CD4-positive, alpha-beta T cell treated with Interleukin-17A for 1 hour (primary cell): ENCODE measurements around the gene GBA2.
A peak's percentile ranks its signal among the peaks of the same experiment; 100 is the strongest.

ENCODE experiments used
- DNase-seq: peaks from one replicate; pipeline ENCODE4 v3.0.0-alpha.2; 2020

GBA2 gene

DNA sequence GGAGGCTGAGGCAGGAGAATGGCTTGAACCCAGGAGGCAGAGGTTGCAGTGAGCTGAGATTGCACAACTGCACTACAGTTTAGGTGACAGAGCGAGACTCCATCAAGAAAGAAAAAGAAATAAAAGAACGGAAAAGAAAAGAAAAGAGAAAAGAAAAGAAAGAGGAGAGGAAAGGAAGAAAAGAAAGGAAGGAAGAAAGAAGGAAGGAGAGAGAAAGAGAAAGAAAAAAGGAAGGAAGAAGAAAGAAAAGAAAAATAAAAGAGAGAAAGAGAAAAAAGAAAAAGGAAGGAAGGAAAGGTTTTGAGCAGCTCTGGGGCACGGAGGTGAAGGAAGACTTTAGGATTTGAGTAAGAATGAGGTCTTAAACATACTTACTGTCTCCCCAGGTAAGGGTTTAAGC is 35.5 kb downstream of the GBA2 start:
- DNase-seq, result no peak

DNA sequence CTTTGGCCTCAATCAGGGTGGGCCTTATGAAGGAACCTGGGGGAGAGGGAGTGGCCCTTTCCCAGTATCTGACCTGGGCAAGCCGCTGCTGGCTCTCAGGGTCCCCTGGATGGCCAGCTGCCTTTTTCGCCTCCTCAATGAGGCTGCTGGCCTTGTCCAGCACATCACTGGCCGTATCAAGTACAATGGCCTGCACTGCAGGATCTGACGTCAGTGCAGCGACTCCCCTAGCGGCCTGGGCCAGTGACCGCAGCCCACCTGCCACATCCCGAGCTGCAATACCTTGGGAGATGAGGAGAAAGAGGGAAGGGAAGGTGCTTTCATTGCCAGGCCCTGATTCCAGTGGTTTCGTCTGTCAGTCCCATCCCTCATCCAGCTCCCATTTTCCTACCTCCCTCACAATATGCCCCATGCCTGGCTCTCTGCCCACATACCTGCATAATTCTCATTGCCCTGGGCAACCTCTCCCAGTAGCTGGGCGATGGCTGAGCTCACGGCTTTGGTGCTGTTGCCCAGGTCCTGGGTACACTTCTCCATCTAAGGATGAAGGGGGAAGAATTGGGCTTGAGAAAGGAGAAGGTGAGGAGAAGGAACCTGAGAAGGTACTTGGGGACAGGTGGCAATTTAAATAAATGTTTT is 36.1 kb downstream of the GBA2 start:
- DNase-seq, result no peak

DNA sequence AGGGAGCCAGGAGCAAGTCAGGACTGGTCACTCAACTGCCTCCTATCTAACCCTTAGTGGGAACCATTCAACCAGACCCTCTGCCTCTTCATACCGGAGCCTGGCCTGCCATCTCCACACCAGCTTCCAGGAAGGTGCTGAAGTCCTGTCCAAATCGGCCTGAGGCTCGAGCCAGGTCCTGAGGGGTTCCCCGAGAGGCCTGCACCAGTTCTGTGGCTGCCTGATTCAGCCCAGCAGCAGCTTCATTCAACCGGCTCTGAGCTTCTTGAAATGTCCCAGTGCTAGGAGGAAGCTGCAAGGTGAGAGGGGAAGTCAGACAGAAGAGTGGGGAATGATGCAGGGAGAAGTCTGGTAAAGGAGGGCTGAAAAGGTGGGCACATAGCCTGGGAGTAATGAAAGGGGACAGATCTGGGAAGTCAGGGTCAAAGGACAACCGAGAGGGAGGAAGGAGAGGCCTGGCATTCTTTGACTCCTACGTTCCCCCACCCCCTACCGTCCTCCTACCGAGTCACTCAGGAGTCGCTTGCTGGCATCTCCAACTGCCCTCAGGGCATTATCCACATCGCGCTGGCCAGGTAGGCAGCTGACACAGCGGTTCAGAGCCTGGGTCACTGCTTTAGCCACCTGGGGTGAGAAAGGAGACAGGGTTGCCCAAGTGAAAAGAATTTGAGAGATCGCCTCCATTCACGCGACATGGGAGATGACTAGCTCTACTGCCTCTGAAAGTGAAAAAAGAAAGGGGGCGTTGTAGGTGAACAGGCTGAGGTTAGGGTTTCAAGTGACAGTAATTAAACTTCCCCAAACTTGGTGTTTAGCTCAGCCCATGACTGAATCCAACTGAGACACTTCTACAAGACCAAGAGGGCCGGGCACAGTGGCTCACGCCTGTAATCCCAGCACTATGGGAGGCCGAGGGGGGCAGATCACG is 37.3 kb downstream of the GBA2 start:
- no peak for DNase-seq

DNA sequence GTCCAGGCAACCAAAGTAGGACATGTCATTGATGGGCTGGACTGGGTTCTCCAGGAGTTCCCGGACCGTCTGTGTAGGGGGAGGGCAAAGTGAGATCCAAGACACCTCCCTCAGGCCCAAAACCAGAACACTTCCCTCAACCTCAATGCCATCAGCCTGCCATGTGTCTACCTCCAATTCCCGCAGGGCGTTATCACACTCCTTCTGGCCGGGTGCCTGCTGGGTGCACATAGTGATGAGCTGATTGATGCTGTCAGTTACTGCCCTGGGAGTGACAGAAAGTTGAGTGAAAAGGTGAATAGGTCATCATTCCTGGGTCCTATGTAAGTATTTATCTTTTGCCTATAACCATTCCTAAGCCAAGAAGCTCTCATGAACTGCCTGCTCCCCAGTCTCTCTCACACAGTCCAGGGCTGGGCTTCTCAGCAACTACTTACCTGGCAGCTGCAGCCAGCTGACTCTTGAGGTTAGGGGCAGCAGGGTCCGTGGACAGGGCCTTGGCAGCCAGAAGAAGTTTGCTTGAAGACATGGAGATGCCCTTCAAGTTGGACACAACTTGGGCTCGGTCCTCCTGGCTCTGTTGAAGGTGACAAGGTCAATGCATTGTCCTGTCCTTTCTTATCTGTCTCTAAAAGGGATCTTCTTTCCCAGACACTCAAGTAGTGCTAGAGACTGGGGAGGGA is 38.1 kb downstream of the GBA2 start:
- no peak for DNase-seq

DNA sequence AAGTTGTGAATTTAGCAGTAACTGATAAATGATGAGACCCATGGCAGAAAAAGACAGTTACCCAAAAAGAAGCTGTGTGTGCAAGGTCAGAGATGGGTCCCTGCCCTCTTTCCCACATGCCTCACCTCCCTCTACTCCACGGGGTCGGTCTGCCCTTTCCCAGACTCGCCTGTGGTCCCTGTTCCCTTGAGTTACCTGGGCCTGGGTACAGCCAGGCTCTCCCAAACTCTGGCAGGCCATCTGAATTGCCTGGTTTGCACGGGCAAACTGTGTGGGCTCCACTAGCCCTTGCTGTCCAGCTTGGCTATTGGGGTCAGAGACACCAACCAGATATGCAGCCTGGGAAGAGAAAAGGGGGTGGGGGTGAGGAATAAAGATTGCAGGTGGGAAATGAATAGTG is 40.9 kb downstream of the GBA2 start:
- DNase-seq, result no peak

DNA sequence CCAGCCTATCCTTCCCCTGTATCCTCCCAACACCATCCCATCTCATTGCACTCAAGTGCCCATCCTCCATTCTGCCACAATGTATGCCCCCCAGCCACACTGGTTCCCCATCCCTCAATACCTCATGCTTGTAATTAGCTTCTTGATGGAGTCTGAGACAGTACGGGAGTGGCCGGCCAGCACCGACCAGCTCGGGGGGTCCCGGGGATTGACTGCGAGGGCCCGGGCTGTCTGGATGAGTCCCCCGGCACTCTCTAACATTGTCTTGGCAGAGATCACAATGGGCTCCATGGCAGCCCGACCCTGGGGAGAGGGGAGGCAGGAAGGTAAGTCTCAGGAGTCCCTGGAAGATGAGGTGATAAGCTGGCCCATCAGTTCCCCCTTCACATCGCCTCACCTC is 42.1 kb downstream of the GBA2 start:
- DNase-seq, result no peak

DNA sequence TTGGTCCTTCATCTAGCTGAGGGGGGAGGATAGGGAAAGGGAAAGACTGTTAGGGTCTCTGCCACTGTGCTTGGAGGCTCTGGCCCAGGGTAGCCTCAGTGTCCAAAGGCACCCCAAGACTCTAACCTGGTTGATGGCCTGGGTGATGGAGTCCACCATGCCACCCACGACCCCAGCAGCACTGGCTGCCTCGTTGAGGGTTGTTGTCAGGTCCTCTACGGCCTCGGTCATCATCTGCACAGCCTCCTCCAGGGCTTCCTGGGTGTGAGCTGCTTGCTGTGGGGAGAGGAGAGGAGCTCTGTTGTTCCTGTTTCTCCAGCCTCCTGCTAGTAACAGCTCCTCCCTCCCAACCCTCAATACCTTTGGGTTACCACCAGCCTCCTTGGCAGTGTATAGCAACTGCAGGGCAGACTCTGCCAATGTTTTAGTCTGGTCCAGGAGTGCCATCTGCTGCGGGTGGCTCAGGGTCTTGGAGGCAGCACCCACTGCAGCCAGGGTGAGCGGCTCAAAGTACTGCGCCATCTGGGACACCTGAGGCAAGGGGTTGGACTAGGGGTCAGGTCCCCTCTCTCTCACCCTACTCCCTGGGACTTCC is 43.1 kb downstream of the GBA2 start:
- no peak for DNase-seq

DNA sequence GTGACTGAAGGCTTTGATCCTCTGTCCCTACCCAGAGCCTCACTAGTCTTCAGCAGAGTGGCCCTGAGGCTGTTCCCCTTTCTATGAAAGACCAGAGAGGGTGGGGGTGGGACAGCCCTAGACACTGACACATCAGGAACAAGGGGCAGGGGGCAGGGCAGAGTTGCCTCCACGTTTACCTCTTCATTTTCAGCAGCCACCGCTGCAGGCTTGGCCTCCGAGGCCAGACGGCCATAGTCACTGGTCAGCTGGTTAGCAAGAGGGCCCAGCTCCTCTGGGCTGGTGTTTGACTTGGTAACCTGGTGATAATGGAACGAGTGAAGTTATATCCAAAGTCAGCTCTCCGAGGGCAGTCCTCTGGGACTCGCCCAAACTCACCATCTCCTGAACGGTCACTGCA is 43.7 kb downstream of the GBA2 start:
- DNase-seq, result no peak

DNA sequence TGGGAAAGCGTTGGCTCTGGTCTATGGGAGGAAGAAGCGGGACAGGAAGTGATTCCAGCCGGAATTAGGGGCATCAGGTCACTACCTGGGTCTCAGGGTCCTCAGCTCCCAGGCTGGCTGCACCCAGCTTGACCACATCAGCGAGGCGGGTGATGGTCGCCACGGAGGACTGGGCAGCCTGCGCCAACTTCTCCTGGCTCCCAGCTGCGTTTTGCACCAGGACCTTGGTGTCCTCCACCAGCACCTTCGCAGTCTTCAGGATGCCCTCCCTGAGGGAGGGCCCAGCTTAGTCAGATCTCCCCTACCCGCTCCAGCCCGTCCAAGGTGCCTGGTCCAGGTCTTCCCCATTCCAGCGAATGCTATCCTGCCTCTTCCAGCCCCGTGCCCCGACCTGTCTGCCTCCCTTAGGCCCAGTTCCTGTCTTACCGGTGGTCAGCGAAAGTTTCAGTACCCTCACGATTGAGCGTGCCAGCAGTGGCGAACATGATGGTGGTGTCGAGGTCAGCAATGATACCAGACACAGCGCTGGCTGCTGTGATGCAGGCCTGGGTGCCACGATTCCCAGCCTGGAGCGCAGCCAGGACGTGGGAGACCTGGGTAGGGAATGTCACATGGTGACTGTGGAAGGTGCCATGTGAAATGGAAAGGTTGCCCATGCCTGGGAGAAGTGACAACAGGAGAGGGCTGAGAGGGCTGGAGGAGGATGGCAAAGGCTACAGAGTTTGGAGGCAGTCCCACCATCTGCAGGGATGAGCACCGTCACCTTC is 44.9 kb downstream of the GBA2 start:
- no peak for DNase-seq

DNA sequence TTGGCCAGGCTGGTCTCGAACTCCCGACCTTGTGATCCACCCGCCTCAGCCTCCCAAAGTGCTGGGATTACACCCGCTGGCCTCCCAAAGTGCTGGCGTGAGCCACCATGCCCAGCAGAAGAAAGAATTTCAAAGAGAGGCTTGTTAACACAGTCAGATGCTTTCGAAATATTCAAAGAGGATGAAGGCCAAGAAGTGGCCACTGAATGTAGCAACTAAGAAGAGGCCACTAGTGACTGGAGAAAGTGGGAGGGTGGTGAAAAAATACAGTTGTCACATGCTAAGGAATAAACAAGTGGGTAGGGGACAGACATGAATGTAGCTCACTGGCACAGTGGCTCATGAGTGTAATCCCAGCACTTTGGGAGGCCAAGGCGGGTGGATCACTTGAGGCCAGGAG is 46.3 kb downstream of the GBA2 start:
- DNase-seq, result no peak

DNA sequence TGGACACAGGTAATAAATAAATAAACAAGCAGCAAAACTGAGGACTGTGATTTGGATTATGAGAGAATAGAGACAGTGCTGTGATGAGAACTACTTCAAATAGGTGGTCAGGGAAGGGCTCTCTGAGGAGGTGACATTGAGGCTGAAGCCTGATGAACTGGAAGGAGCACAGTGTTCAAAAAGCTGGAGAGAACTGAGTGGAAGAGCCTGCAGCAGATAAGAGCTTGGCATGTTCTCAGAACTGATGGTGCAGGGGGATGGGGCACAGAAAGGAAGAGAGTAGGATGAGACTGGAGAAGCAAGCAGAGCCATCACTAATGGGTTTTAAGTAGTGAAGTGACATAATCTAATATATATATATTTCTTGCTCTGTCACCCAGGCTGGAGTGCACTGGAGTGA is 48.1 kb downstream of the GBA2 start:
- no peak for DNase-seq

DNA sequence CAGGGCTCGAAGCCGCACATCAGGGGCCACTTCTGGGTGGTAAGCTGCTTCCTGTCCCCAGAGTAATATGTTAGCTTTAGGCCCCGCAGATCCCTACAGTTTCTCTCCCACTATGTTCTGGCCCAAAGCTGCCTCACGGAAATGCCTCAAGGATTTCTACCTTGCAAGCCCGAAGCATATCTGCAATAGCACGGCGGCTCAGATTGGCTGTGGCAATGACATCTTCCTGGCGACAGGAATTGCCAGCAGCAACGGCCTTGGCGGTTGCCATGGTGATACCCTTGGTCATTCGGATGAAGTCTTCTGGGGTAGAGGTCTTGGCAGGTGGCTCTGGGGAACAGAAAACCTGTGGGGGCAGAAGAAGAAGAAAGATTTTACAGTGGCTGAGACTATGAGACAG is 49.0 kb downstream of the GBA2 start:
- DNase-seq, result no peak

DNA sequence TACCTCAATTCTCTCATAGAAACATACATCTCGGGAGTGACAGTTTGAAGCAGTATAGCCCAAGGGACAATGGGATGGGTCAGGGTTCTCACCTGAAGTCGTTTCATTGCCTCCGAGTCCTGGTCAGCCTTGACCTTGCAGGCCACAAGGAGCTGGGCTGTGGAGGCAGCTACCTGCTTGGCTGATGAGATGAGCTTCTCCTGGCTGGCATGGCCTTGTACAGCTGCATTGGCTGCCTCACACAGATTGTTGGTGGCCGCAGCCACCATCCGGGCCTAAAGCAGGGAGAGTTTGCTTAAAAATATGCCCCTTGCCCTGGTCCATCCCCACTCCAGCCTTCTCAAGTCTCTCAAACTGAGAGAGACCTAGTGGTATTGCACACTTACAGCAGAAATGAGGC is 50.8 kb downstream of the GBA2 start:
- no peak for DNase-seq

DNA sequence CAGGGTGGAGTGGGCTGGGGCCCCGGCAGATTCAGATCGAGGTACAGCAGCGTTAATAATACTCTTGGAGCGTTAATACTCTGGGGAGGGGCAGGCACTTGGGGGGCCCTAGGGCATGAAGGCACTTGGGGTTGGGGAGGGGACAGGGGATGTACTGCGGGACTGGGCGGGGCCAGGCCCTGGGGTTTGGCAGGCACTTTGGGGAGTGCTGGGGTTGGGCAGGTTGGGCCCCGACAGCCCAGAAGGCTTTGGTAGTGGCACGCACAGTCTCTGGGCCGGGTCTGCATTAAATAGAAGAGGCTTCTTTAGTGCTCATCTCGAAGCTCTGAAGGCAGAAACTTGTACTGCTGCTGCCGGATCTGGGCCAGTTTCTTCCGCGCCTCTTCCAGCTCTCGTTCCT is 51.5 kb downstream of the GBA2 start:
- no peak for DNase-seq

DNA sequence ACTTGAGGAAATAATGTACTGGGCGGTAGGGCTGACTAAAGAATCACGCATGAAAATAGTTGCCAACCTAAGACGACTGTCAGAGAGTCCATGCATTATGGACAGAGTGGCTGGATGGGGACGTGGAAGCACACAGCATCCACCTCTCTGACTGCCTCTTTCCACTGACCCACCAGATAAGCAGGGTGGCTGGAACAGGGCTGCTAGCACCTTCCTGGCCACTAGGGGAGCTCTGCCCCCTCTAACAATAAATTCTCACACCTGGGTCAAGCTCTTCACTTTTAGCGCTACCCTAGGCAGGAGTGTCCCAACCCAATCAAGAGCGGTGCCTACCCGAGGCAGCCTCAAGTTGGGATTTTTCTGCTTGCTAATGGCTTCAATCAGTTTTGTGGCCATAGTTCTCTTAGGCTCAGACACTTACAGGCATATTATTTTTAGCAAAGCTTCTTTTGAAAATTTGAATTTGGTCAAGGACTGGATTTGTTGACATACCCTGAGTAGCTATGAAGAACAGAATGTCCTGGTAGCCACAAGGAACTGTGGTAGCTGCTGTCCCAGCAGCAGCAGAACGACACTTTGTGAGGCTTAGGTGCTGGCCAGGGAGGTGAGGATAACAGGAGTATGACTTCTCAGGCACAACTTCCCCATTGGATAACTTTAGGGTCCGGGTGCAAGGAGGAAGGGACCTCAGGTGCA is 52.4 kb downstream of the GBA2 start:
- DNase-seq, result peak; percentile 71

DNA sequence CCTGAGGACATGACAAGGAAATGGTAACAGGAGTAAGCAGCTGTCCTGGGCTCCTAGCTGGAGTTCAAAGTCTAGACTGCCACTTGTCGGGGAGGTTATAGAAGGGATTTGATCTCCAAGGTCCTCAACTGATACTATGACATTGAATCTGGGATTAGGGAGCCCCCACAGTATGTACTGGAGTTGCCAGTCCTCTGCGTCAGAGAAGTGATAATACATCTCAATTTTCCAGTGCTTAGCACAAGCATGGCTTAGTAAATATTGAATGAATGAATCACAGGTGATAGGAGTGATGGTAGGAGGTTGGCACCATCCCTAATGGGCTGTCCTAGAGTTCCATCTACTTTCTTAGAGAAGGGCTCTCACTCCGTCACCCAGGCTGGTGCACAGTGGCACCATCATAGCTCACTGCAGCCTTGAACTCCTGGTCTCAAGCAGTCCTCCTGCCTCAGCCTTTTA is 53.1 kb downstream of the GBA2 start:
- no peak for DNase-seq

DNA sequence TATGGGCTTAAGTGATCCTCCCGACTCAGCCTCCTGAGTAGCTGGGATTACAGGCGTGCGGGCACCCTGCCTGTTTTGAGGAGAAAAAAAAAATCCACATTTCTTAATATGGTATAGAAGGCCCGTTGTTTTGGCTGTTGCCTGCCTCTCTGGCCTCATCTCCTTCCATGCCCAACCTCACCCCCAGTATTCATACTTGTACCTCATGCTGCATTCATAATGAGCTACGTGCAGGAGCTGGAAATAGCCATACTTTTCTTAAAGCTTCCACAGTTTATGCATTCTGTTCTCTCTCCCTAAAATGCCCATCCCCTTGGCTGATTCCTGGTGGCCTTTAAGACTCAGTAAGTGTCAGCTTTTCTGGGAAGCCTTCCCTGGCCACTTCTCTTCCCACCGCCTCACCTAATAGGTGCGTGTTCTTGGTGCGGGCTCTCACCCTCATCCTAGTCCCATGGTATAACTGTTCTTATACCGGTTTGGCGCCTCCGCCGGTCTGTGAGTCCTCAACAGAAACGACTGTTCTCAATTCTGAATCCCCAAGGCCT is 57.2 kb downstream of the GBA2 start:
- no peak for DNase-seq

DNA sequence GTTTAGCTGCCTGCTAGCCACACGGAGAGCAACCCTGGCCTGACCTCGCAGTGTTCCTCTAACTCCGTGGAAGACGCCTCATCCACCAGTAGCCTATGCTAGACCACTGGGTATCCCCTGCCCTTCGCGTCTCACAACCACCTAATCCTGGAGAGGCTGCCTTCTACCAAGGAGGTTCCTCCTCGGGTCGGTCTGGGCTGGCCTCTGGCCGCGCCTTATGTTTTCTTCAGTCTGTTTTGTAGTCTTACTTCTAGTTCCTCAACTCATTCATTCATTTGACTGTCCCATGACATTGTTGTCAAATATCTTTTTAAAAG is 57.7 kb downstream of the GBA2 start:
- DNase-seq, result no peak

DNA sequence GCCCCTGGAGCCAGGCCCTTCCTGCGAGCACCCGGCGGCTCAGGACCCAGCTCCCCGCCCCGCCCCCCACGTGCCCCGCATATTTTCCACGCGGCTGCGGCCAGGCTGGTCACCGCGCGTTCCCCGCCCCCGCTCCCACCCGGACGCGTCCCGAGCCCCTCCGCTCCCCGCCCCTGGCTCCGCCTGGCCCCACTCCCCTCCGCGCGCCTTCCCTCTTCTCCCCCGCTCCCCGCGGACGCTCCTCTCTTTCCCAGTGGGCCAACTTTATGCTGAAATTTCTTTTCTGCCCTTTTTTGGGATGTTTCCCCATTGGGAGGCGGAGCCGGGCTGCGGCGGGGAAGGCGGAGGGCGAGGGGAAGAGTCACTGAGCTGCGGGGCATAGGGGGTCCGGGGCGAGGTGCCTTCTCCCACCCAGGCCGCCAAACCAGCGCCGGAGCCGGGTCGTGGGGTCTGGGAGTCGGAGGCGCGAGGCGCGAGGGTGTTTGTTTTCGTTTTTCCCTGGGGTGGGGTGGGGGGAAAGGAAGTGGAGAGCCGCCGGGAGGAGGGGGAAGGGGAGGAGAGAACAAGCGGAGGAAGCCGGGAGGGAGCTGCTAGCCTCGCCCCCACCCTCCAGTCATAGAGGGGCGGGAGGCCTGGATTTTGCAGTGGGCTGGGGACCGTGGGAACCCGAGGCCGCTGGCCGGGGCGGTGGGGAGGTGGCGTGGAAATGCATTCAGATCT is 58.3 kb downstream of the GBA2 start:
- peak; percentile 35 for DNase-seq

DNA sequence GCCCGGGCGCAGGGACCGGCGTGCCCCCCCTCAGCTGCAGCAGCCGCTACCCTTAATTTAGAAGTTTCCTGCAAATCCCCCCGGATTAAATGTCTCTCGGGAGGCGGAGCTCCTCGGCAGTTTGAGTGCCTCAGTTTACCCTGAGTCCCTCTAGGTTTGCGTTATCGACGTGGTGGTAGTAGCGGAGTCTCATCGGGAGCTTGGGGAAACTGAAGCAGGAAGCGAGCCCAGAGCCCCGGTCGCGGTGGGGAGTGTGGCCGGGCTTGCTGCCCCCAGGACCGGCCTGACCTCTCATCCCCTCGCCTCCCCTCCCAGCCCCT is 58.8 kb downstream of the GBA2 start:
- DNase-seq, result no peak

DNA sequence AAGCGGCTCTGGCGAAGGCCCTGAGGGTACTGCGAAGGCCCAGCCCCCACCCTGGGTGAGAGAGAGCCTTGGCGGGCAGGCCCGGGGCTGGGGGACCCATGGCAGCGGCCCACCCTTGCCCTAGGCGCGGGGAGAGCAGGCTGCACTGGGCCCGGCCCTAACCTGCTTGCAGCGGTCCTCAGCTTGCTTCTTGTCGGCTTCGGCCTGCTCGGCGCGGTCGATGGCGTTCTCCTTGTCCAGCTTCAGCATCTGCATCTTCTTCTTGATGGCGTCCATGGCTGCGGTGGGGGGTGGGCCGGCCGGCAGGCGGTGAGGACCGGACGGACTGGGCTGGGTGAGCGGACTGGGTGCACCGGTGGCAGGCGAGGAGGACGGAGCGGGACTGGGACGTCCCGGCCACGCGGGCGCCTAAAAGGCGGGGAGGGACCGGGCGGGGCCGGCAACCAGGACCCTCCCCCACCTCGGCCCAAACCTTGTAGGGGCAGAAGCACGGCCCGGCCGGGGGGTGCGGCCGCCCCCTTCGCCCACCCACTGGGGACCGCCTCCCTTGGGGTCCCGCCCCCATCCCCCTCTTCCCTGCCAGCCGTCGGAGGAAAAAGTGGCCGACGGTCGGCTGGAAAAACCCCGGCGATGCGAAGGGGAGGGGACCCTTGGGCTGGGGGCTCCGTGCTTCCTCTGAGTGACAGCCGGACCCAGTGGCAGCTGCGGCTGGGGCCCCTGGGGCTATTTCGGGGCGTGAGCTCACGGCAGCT is 59.3 kb downstream of the GBA2 start, which contains the start of gene TPM2:
Gene TPM2 (minus strand): TSS at position 384 of the 752 bp plus-strand sequence. CDS start 108 bp downstream, at position 276.
- DNase-seq, result no peak
